Heart right ventricle (tissue), 16 donors: ENCODE results near the gene BCL2L15. TPM values are rescaled to one million over a fixed set of nuclear protein-coding genes. Genes with fewer than 3 reads are reported as not detected.
A peak's percentile ranks its signal among the peaks of the same experiment; 100 is the strongest.
"Not testable (repeated sequence)": the region's sequence is repeated elsewhere in the genome, so short reads cannot be mapped to it uniquely, and the experiment has no call there.

ENCODE experiments used
- ATAC-seq, 8 donors: fragments of 200-7000 bp; cut with Tn5 transposase; one replicate each; pipeline ENCODE4 v1.9.1; 2020; ENCODE audit warnings: mild to moderate bottlenecking in 8 of 8, moderate library complexity in 8 of 8, moderate number of reproducible peaks in 1 of 8
- DNase-seq, 2 donors: peaks; one replicate each; pipeline ENCODE4 v3.0.0-alpha.2; 2020
- H3K27ac ChIP-seq, 10 donors: fragments of 200-600 bp; sonication (generic) in 2 of 10; one replicate each; pipeline versions ENCODE4 v1.5.0 to v1.8.0; 2020 to 2022; ENCODE audit warnings: mild to moderate bottlenecking in 3 of 10
- H3K27me3 ChIP-seq, 7 donors: fragments of 200-600 bp; one replicate each; pipeline ENCODE4 v1.8.0; 2021 to 2022; ENCODE audit warnings: mild to moderate bottlenecking in 2 of 7
- H3K36me3 ChIP-seq, 9 donors: fragments of 200-600 bp; sonication (generic) in 1 of 9; one replicate each; pipeline versions ENCODE4 v1.5.0 to v1.8.0; 2020 to 2022; ENCODE audit warnings: mild to moderate bottlenecking in 2 of 9
- H3K4me1 ChIP-seq, 9 donors: fragments of 200-600 bp; sonication (generic) in 1 of 9; one replicate each; pipeline versions ENCODE4 v1.5.0 to v1.8.0; 2020 to 2022; ENCODE audit warnings: mild to moderate bottlenecking in 4 of 9
- H3K4me3 ChIP-seq, 10 donors: fragments of 200-600 bp; sonication (generic) in 2 of 10; one replicate each; pipeline versions ENCODE4 v1.5.0 to v1.8.0; 2020 to 2022; ENCODE audit warnings: mild to moderate bottlenecking in 7 of 10, moderate library complexity in 2 of 10
- H3K9me3 ChIP-seq, 11 donors: fragments of 200-600 bp in 10 of 11; sonication (generic) in 2 of 11; one replicate each; pipeline versions ENCODE4 v1.5.0 to v1.8.0; 2013 to 2022; ENCODE audit warnings: mild to moderate bottlenecking in 2 of 11, control low read depth in 1 of 11, moderate library complexity in 1 of 11
- CTCF ChIP-seq, 9 donors: fragments of 200-600 bp; sonication (generic) in 2 of 9; IDR thresholded peaks; one replicate each; pipeline versions ENCODE4 v1.5.0 to v1.8.0; 2021 to 2022; ENCODE audit warnings: antibody characterized with exemption in 9 of 9, mild to moderate bottlenecking in 5 of 9, moderate library complexity in 1 of 9
- WGBS, 2 donors: extraction: QIAGEN DNeasy Blood & Tissue Kit; methylation state at CpG; one replicate each; pipeline ENCODE4 v1.1.7; 2013; ENCODE audit warnings: inconsistent platforms in 1 of 2; 5-methylcytosine and 5-hydroxymethylcytosine counted together
- intact Hi-C, 10 donors: fragments of 100-400 bp; cut with DNase I; formaldehyde crosslinking; loops; one replicate each; pipeline versions ENCODE4 v1.11.1 to v1.14.2; 2022
- polyA plus RNA-seq, 2 donors: library from polyadenylated mRNA; stranded (reverse); fragments of 200-250 nt; gene quantifications; one replicate each; pipeline ENCODE4 v1.2.3, GENCODE V29; 2013
- total RNA-seq, 10 donors: library from RNA; stranded (reverse); fragmentation: NEBNext Ultra II Directional in 3 of 10; extraction: Animal tissue kit (Norgen Biotek cat#: 25700) in 3 of 10; gene quantifications; one replicate each; pipeline versions ENCODE4 v1.2.1 to v1.2.4, GENCODE V29; 2021 to 2023
- donor health status: Arrhythmogenic right ventricular cardiomyopathy.
- donor health status: ischemic (EF 13 %, LVEDD 7.1; RV severe dilation, severe dysfunction).
- donor health status: healthy with polysubstance abuse.
- donor health status: DM: no; HTN: yes; CAD: no.
- donor health status: DM: no; HTN: no; CAD: no.
- donor health status: ischemic (EF 25% LVEDD 6.9; RV normal size, moderate dysfunction).
- donor health status: ischemic (EF 25% LVEDD 5.7; RV mildly dilated, moderate dysfunction).
- donor health status: healthy.
- donor health status: DM: yes; HTN: yes; CAD: no.
- donor health status: Ischemic cardiomyopathy.
- donor health status: ischemic (EF 35%, LVEDD 5.7; RV mildly dilated, moderate dysfunction).
- donor health status: nonischemic (EF 11% LVEDD 7.7; RV severe dilation, severe dysfunction).
- donor health status: DM: yes; HTN: yes; CAD: no.
- donor health status: PGD.
- donor health status: ischemic (EF 29% LVEDD 5.4; RV normal size, mild dysfunction).
- donor health status: nonischemic (EF 23%, LVEDD 6.1; RV moderate dilation, normal function).

BCL2L15 gene
- total and polyA plus RNA-seq, 12 donors = 0.05 to 0.28 (median 0.09) TPM; not detected in 3

DNA sequence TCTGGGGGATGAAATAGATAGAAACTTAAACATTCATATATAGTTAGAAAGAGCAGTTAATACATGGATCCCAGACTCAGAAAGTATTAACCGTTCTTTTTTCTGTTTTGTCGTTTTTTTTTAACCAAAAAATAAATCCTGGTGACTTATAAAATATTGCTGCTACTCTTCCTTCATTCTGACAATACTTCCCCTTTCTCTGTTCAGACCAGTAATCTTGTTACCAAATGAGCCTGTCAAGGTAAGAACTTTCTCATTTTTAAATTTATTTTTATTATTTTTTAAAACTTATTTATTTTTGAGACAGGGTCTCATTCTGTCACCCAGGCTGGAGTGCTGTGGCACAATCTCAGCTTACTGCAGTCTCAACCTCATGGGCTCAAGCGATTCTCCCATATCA is 29.6 kb downstream of the BCL2L15 start:
- H3K27me3 ChIP-seq = peaks cover 0 to 1% (median 0%) of the 10 kb centered on the region in 7 donors
- no peaks in the 10 kb centered on the region for H3K9me3 ChIP-seq
- H3K36me3 ChIP-seq = peaks cover 0 to 7% (median 0%) of the 10 kb centered on the region in 9 donors
- peak overlapping the region in 1 of 10 donors; percentile 24 for H3K27ac ChIP-seq
- intact Hi-C loops = no loop called here
- no peak for ATAC-seq
- TF ChIP-seq CTCF (IDR thresholded peaks at IDR 0.05) = no peak
- DNase-seq = no peak
- no peak overlapping the region for H3K4me3 ChIP-seq
- peaks cover 0 to 55% (median 0%) of the 10 kb centered on the region in 9 donors for H3K4me1 ChIP-seq
- WGBS, 2 donors = 80 to 83% methylated on average over 3 of the region's 3 CpGs

GRCh38 chr1:113856401-113856790 is 31.0 kb downstream of the BCL2L15 start:
- H3K4me3 ChIP-seq = no peak overlapping the region
- WGBS, 2 donors = 89% methylated on average over 2 of the region's 2 CpGs
- DNase-seq = no peak
- H3K36me3 ChIP-seq = peaks cover 0 to 7% (median 0%) of the 10 kb centered on the region in 9 donors
- intact Hi-C loops = no loop called here
- no peak overlapping the region for H3K27ac ChIP-seq
- no peak for TF ChIP-seq CTCF (IDR thresholded peaks at IDR 0.05)
- H3K27me3 ChIP-seq = no peaks in the 10 kb centered on the region
- peaks cover 0 to 44% (median 0%) of the 10 kb centered on the region in 9 donors for H3K4me1 ChIP-seq
- H3K9me3 ChIP-seq = no peaks in the 10 kb centered on the region
- no peak for ATAC-seq

DNA sequence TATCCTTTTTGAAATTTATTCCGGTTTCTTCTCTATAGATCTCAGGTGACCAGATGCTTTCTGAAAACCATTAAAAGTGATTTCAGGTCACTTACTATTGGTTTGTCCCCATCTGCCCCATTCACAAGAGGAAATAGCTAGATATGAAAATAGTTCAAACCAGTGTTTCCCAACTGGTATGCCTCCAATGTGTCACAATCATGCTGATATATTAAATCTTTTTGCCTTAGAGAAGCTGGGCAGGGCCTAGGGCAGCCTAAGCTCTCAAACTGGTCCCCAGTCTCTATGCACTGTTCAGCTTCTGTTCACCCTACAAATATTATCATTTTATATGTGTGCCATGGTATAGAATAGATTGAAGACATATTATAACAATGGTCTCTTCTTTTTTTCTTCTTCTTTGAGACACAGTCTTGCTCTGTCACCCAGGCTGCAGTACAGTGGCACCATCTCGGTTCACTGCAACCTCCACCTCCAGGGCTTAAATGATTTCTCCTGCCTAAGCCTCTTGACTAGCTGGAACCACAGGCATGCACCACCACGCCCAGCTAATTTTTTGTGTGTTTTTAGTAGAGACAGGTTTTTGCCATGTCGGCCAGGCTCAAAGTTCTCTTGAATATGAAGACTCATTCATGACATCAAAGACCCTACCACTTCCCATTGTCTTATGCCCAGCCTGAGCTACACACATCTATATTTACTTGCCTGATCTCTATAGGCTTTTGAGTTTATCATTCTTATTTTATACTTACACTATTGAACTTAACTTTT is 31.6 kb downstream of the BCL2L15 start:
- Histone ChIP-seq H3K4me1 (peaks cover 0 to 38% (median 0%) of the 10 kb centered on the region in 9 donors), H3K27ac (no peak overlapping the region)
- intact Hi-C loops = no loop called here

DNA sequence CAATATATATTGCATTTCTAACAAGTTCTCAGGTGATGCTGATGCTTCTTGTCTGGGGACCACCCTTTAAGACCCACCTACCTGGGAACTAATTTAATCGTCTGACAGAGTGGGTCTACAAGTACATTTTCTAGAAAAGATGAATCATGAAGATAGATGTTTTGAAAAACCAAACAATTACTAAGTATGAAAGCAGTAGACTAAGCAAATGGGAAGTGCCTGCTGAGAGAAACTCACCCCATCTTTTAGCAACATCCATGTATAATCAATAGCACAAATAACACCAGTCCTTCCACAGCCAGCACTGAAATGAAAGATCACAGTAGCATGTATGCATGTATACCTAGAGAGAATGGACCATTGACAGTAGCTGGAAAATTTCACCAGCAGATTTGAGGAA is 33.1 kb downstream of the BCL2L15 start:
- intact Hi-C loops = no loop called here
- Histone ChIP-seq H3K27me3 (no peaks in the 10 kb centered on the region), H3K4me1 (peaks cover 0 to 22% (median 0%) of the 10 kb centered on the region in 9 donors), H3K27ac (no peak overlapping the region), H3K4me3 (no peak overlapping the region), H3K36me3 (peaks cover 0 to 7% (median 0%) of the 10 kb centered on the region in 9 donors), H3K9me3 (no peaks in the 10 kb centered on the region)
- no peak for DNase-seq
- WGBS, 2 donors = 39 to 43% methylated on average over 1 of the region's 1 CpG
- TF ChIP-seq CTCF (IDR thresholded peaks at IDR 0.05) = no peak
- no peak for ATAC-seq

More for the DNA sequence above, 31.6 kb downstream of the BCL2L15 start:
- ATAC-seq = no peak
- 93 to 97% methylated on average over 4 of the region's 4 CpGs for WGBS, 2 donors
- TF ChIP-seq CTCF (IDR thresholded peaks at IDR 0.05) = no peak
- Histone ChIP-seq H3K4me3 (no peak overlapping the region), H3K36me3 (peaks cover 0 to 7% (median 0%) of the 10 kb centered on the region in 9 donors), H3K27me3 (no peaks in the 10 kb centered on the region), H3K9me3 (no peaks in the 10 kb centered on the region)
- no peak for DNase-seq

DNA sequence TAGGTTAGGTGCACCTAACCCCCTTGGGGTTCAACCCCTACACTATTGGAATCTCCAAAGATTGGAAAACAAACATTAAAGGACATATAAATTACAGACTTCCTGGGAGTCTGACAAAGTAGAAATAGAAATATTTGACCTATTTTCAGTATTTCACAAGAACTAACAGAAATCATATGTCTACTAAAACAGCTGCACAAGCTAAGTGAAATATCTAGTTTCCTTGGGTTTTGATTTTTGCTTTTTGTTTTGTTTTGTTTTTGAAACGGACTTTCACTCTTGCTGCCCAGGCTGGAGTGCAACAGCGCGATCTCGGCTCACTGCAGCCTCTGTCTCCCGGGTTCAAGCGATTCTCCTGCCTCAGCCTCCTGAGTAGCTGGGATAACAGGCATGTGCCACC is 34.7 kb downstream of the BCL2L15 start:
- H3K4me1 ChIP-seq, H3K4me3 ChIP-seq, intact Hi-C loops, DNase-seq, H3K27me3 ChIP-seq, ATAC-seq, H3K27ac ChIP-seq, H3K9me3 ChIP-seq: not testable (repeated sequence)
- peaks cover 0 to 12% (median 0%) of the 10 kb centered on the region in 9 donors for H3K36me3 ChIP-seq
- 94 to 97% methylated on average over 6 of the region's 6 CpGs for WGBS, 2 donors
